Inflammatory macrophage treated with lipopolysaccharide for 4 hours (primary cell): ENCODE data around the gene ENAH.
A peak's percentile ranks its signal among the peaks of the same experiment; 100 is the strongest.
"Not testable (repeated sequence)": the region's sequence is repeated elsewhere in the genome, so short reads cannot be mapped to it uniquely, and the experiment has no call there.

Source experiments
- DNase-seq: peaks from one replicate; pipeline ENCODE4 v3.0.0-alpha.2; 2020

The ENAH gene

DNA sequence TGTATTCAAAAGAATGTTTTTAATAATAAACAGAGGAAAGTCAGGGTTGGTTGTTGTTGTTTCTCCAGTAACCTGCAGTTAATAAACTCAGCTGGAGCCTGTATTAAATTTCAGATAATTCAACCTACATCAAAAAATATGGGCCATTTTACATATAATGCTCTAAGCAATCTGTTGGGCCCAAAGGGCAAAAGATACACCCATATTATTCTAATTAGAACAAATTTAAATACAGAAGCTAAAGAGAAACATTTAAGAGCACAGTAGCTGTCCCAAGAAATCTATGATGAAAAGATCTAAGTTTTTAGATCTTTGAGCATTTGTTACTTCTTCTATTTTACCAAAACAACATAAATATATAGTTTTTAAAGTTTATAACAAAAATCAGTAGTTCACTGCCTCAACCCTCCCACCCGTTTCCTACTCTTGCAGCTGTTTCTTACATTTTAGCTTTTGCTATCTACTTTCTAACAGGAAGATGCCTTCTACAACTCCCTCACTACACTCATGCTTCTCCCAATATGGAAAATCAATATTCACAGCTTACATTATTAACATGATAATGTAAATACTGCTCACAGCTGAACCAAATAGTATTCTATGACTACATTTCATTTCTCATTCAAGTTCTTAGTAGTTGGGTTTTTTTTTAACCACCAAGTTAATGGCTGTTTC lies 130.2 kb downstream of the ENAH start:
- no peak for DNase-seq

DNA sequence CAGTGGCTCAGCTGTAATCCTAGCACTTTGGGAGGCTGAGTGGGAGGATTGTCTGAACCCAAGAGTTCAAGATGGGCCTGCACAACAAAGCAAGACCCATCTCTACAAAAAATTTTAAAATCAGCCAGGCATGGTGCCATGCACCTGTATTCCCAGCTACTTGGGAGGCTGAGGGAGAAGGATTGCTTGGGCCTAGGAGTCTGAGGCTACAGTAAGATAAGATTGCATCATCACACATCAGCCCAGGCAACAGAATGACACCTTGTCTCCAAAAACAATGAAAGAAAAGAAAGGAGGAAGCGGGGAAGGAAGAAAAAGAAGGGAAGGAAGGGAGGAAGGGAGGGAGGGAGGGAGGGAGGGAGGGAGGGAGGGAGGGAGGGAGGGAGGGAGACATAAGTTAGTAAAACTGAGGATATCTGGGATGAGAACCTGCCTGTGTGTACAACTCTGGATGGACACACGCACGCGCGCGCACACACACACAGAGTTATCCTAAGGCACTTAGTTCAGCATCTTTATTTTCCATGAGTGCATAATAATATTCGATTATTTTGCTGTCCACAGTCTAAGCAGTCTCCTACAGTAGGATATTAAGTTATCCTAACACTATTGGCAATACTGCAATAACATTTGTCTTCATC lies 132.2 kb downstream of the ENAH start:
- DNase-seq = no peak

DNA sequence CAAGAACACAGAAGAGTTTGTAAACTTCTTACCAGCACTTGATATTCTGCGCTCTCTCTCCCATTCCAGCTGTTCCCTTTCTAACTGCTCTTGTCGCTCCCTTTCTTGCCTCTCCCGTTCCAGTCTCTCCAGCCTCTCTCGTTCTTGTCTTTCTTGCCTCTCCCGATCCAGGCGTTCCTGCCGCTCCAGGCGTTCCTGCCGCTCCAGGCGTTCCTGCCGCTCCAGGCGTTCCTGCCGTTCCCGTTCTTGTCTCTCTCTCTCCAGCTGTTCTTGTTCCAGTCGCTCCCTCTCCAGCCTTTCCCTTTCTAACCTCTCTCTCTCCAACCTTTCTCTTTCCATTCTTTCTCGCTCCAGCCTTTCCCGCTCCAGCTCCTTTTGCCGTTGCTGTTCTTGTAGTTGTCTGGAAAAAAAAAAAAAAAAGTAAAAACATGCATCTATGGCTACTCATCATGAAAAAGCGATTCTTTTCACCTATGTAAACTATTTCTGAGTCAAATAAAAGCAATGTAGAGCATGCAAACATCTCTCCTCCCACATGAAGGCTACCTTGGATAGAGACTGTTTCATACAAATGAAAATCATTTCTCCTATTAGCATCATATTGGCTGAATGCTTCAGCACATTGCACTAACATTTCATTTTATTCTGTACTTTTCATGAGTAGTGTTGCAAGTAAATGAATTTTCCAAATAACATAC lies 133.6 kb downstream of the ENAH start:
- no peak for DNase-seq

DNA sequence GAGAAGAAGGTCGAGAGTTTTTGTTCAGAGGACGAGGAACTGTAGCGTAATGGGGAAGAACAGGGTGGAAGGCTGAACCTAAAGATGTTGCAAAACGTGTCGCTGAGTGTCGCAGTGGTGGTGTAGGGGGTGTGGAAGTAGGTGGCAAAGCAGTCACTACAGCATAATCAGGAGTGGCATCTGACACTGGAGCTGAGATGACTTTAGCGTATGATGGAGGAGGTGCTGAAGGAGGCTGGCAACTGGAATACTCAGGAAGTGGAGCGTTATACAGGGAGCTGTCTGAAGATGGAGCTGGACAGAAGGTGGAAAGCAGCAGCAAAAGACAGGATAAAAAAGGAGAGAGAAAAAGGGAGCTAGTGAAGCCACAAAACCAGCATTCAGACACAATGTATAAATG lies 135.2 kb downstream of the ENAH start:
- DNase-seq = peak; percentile 63

DNA sequence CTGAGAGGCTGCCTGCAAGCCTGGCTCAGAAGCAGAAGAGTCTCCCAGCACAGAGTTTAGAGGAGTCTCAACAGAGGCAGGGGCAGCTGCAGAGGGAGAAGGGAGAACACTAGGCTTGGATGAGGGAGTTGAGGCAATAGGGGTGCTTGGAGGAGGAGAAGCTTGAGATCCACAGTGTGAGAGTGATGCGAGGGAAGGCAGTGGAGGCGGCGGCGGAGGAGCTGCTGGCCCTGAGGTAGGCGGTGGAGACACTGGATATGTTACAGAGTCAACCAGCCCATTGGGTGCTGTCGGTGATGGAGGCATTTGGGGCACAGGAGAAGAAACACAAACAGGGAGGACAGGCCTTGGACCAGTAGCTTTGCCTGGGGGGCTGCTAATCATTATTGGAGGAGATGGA lies 135.7 kb downstream of the ENAH start:
- no peak for DNase-seq

DNA sequence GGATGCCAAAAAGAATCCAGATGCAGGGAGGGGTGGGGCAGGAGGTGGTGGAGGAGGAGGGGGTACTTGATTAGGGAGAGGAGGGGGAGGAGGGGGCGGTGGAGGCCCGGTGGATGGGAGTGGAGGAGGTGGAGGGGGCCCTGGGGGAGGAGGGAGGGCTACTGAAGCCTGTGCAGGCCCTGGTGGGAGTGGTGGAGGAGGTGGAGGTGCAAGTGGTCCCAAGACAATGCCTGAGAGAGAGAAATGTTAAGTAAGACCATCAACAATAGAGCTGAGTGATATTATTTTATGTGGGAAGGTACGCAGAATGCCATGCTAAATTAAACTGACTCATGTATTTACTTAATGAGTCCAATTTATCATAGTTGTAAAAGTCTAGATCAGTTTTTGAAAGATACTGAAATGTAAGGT lies 138.2 kb downstream of the ENAH start:
- no peak for DNase-seq

DNA sequence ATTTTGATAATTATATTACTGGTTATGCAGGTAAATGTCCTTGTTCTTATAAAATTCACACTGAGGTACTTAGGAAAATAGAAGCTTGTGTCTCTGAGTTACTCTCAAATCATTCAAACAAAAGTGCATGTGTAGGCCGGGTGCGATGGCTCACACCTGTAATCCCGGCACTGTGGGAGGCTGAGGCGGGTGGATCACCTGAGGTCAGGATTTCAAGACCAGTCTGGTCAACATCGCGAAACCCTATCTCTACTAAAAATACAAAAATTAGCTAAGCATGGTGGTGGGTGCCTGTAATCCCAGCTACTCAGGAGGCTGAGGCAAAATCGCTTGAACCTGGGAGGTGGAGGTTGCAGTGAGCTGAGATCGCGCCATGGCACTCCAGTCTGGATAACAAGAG lies 139.3 kb downstream of the ENAH start:
- DNase-seq = not testable (repeated sequence)

DNA sequence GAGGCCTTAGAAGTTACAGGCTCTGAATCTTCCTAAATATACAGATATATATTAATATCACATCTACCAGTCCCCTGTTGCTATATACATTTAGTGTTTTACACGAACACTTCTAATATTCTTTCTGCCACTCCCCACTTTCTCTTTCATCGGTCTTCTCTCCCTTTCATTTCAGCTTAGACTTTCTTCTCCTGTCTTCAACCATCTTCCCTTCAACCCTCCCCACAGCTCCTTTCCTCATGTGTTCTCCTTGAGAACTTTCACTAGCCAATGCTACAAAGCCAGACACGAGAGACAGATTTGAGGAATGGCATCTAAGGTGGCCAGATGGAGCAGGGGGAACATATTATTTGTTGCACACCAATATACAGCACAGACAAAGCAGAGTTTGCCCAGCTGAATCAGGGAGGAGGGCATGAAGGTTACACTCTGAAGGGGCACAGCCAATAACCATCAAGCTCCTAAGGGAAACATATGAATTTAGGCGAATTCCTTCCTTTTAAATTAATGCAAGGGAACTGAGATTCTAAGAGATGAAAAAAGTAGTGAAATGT lies 141.0 kb downstream of the ENAH start:
- no peak for DNase-seq

DNA sequence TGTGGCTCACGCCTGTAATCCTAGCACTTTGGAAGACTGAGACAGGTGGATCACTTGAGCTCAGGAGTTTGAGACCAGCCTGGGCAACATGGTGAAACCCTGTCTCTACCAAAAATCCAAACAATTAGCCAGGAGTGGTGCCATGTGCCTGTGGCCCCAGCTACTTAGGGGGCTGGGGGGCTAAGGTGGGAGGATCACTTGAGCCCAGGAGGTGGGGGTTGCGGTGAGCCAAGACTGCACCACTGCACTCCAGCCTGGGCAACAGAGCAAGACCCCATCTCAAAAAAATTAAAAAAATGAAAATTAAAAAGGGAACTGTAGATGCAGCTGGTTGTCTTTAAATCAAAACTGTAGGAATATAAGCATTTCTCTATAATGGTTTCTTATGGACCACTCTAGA lies 142.2 kb downstream of the ENAH start:
- not testable (repeated sequence) for DNase-seq

DNA sequence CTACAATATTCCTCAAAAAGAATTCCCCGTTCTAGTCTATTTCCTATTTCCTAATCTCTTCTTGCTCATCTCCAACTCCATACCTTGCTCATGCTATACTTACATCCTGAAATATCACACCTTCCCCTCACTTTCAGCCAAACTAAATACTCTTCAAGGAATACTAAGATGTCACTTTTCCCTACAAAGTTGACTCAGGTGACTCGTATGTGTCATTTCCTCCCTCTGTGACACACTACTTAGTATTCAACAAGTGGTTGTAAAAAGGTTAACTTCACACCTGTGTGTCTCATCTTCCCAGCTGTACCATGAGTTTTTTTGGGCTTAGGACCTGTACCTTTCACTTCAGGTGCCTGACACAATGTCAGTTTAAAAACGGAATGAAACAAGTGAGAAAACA lies 143.2 kb downstream of the ENAH start:
- no peak for DNase-seq

DNA sequence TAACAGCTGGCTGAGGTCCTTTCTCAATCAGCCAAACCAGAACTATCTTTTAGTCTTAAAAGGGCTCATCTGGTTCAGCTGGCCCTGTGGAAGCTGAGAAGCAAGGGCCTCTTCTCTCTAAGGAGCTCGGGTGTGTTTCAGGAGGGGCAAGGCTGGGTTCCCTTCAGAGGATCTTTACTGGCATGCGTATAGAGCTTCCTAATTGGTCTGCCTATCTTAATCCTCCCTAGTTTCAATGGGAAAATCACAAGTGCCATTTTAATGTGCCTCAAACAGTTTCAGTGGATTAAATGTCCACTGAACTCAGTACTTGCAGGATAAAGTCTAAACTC lies 143.6 kb downstream of the ENAH start:
- no peak for DNase-seq

DNA sequence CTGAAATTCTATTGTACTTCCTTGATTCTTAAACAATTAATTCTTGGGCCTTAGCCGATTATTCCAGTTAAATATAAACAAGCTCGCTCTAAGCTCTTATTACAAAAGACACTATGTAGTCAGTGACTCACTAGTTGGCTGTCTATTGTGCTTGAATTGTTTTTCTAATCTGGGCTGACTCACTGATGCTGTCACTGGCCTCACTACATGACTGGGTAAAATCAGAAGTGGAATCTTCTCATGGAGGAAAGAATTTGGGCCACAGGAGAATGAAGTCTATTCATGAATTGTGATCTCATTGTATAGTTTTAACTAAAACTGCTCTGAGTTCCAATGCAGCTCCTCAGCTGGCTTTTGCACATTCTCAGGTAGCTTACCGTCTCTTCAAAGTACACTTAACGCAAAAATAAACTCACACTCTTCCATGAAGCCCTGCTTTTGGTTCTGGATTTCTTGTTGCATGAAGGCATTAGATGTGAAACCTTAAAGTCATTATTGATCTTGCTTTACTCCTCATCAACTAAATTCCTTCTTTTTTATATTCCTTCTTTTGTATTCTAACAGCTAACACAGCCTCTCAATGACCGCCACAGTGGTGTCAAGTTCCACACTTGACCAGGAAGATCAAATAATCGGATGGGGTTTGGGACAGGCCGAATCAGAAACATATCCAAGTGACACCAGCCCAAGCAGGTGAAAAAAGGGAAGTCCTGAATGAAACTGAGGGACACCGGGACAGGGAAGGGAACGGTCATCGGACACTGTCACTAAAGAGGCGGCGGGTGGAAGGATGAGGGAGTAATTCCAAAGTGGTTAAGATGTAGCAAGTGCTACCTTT lies 144.2 kb downstream of the ENAH start:
- peak; percentile 72 for DNase-seq

DNA sequence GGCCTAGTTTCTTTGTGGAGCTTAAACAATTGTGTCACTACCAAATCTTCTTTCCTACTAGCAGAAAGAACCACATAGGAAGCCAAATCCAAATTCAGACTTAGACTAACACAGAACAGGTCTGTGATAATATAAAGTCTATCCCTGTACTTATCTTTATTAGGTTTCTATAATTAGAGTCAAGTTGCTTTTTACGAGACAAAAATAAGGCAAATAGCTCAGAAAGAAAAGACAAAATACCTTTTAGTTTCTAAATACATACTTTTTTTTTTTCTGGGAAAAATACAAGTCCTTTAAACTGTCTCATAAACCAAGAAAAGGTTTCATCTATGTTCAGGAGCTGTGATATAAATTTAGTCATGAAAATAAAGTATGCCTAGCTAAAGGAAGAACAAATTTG lies 146.2 kb downstream of the ENAH start:
- DNase-seq = no peak

DNA sequence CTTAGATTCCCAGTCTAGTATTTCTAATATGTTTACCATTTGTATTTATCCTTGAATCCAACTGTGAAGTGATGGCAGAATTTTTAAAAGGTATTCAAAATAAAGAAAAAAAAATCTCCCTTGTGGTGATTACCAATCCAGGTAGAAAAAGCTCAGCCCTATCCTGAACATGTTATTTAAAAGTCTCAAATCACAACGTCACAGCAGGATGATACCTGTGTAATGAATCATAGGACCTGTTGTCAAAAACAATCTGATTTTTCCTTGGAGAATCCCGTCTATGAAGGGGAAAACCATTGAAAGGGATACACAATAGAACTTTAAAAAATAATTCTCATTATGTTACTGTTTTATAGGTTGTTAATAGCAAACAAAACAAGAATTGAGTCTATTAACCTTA lies 148.1 kb downstream of the ENAH start:
- DNase-seq = no peak

DNA sequence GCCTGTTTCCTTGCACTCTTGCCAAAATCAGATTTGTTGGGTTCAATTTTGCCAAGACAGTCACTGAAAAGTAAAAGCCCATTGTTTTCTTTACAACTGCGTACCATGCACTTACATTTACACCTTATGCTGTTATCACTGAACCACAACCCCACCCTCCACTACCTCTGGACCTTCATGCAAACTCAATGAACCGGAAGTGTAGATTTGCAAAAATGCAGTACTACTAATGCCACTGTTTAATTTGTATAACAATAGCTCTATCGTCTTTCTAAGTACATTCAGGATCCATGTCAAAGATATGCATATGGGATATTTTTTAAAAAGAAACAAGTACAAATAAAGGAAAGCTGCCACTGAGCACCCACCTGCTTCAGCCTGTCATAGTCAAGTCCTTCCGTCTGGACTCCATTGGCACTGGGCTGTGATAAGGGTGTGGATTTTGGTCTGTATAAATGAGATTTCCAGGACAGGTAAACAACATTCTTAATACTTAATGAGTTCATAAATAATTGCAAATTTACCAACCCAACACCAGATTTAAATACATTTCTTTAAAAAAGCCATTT lies 152.2 kb downstream of the ENAH start:
- no peak for DNase-seq

DNA sequence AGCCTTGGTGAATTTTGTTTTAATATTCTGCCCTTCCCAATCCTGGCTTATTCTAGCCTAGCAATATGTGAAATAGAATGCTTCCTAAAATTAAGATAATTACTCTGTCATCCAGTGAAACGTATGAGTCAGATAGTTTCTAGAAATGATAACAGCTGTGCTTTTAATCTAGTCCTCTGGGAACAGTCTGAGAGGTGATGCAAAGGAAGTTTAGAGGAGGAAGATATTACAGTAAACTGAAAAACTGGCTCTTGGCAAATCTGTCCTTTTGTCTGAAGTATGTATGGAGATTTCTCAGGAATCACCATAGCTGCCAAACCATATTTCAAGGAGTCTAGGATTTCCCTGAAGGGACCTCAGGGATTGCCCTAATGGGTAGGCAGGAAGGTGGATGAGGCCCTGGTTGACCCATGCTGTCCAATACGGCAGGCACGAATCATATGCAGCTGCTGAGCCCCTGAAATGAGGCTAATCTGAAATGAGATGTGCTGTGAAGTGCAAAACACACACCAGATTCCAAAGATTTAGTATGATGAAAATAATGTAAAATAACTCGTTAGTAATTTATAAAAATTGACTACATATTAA lies 154.3 kb downstream of the ENAH start:
- DNase-seq = no peak

DNA sequence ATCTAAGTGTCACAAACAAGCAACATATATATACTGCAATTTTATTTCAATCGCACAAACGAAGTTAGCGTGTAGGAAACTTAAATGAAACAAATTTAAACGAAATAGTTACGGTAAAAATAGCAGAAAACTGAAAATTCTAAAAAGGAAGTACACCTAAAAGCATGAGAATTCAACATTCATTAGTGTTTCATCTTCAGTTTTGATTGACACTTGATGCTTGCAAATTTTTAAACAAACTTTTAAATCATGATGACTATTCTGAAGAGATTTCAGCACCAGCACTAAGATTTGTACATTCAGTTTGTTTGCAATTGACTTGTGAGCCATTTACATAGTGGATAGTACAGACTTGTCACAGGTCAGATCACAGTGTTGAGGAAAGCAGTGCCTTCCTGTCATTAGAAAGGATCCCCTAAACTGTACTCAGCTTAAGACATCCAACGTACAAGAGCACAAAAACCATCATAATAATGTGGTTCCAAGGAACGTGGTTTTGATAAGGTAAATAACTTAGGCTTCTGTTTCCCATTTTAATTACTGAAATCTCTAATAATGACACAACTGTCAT lies 158.0 kb downstream of the ENAH start:
- no peak for DNase-seq

DNA sequence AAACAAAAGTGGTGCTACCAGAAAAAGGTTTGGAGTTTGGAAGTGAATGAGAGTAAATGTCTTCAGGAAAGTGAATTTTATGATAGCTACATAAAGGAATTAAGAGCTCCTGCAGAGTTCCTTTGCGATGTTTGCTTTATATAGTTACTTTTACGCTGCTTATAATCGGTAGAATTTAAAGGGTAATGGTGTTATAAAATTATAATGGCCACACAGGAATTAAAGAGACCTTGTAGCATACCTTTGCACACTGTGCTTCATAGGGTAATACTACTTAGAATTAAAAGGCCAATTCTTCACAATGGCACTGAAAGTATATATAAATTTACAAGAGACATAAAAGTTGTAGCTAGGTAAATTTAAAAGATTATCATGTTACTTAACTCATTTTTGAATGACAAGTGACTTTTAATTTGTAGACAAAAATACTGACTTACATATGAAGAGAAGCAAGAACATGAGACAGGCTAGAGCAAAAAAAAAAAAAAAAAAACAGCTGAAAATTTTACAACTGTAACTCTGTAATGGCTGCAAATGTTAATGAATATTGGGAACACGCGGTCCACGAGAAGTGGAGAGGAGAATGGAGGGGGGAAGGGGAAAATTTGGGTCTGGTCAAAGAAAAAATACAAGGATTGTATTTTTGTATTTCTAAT lies 159.2 kb downstream of the ENAH start:
- DNase-seq = no peak

DNA sequence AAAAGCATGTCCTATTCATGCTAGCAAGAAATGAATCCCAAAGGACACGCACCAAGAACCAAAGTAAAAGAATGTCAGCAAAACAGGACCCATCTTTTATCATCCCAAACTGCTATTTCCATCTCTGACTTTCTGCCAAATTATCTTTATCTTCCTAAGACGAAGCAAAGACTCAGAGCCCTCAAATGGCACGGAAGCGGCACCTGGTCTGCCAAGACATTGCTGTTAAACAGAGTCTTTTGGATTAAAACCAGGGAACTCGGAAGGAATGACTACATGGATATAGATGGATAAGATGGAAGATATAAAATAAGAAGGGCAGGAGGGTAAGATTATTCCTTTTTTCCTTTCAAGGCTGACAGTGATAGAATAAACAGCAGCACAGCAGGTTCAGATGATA lies 164.2 kb downstream of the ENAH start:
- no peak for DNase-seq

DNA sequence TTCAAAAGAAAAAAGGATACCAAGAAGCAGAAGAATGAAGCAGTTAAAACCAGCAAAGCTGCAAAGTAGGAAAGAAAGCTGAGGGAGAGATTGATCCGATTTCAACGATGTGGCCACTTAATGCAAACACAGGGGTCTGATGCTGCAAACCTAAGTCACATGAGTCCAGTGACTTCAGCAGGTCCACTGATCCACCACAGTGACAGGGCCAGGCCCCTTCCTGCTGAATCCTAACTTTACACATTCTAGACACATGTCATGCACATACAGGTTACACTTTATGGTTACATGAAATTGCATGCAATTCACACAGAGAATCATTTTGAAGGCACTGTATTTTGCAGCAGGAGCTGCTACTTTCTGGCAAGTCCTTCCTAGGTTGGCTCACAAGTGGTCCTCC lies 166.1 kb downstream of the ENAH start:
- no peak for DNase-seq

DNA sequence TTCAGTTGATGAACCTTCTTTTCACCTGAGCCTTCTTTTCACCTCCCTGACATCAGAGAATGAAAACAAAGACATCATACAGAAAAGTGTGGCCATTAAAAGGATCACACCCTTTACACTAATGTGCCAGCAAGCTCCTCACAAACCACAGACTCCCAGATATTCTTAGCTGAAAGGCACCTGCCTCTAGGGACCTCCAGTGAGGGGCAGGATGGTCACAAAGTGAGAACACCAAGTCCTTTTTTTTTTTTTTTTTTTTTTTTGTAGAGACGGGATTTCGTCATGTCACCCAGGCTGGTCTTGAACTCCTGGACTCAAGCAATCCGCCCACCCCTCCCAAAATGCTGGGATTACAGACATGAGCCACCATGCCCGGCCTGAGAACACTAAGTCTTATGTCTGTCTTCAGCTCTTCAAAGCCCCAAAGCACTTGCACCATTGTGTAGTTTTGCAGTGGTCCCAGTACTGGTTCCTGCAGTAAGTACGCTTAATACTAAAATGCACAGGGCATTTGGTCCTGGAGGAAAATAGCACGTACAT lies 166.9 kb downstream of the ENAH start:
- no peak for DNase-seq
